ENCODE data around the gene DLAT. TPM values are rescaled to one million over a fixed set of nuclear protein-coding genes. Genes with fewer than 3 reads are reported as not detected.

DLAT gene
- total RNA-seq (2022) (99.3 and 100.0 TPM in 2 replicates), Bru-seq, nascent RNA (percentile 92 among the genes with signal in this experiment), BruChase-seq, experiment 1, labeled RNA remaining after a 2-hour chase (percentile 94 among the genes with signal in this experiment), BruChase-seq, experiment 2, labeled RNA remaining after a 6-hour chase (percentile 95 among the genes with signal in this experiment)
- long read RNA-seq, full-length matches to known transcripts, result 204 of 236 reads
- long read RNA-seq, partial matches to known transcripts, result 18 of 236 reads
- long read RNA-seq, other reads (novel, unspliced or antisense), result 14 of 236 reads

DNA sequence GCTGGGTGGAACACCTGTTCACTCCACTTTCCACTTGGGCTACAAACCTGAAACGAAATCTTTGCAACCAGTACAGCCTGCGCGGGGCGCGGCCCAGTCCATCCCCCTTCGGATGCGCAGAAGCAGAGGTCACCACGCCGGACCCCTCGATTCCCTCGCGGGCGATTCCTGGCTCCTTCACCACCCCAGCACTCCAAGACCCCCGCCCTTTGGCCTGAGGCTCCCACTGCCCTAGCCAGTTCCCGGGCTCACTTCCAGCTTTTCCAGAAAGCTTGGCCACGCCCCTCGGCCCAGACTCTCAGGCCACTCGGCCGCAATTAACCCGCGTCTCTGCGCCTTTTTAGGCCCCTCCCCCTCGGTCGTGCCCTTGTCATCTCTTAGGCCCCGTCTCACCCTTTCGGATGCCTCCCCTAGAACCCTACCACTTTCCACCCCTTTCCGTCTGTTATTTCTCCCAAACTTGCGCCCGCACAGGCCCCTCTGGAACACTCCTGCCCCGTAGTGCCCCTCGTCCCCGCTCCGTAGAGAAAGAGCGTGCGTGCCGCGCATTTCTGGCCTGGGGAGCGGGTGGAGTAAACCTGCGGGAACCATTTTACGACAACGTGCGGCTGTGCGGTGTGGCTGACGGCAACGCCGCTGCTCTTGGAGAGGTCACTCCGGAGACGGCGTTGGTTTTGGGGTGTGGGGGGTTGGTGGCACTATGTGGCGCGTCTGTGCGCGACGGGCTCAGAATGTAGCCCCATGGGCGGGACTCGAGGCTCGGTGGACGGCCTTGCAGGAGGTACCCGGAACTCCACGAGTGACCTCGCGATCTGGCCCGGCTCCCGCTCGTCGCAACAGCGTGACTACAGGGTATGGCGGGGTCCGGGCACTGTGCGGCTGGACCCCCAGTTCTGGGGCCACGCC, at the start of gene DLAT:
DLAT (plus strand) TSS at position 636 of the 906 bp plus-strand sequence; CDS start at position 701, 65 bp downstream.
- no TSS peak for BruUV-seq (replicated peaks)
- intact Hi-C loops (cut with micrococcal nuclease; ENCODE audit: unreplicated experiment), result loop anchor here (1.0 to 2.0 kb wide), 6 partner anchors 21 to 146 kb away; partner anchors contain the start of genes CFAP68, DIXDC1, FDXACB1 and NKAPD1
- peak within 1 kb of the TSS; percentile 79 for H3K4me3 ChIP-seq (ENCODE audit: low read depth, low read length)
- DNase-seq, result peak; percentile 97 to 99
- Mint-ChIP-seq H3K36me3 (ENCODE audit: insufficient read depth, unreplicated experiment) (peaks cover 49% of the 10 kb centered on the region), H3K27me3 (ENCODE audit: insufficient read depth, unreplicated experiment) (no peaks in the 10 kb centered on the region), H3K9me3 (ENCODE audit: unreplicated experiment) (no peaks in the 10 kb centered on the region), H3K27ac (ENCODE audit: unreplicated experiment) (peak within 1 kb of the TSS; percentile 98), H3K4me1 (ENCODE audit: low read depth, unreplicated experiment) (peaks cover 17% of the 10 kb centered on the region), H3K4me3 (ENCODE audit: unreplicated experiment) (peak within 1 kb of the TSS; percentile 94)
- H3K4me1 ChIP-seq, result no peaks in the 10 kb centered on the region; the same call in 1 of the 2 replicates
- POLR2A ChIA-PET, result interaction anchor here (0.6 to 1.9 kb wide), 4 partner anchors 12 to 98 kb away, joined by 3 to 13 read pairs (median 4); no protein-coding TSS in a partner anchor
- TF ChIP-seq, protein P1, sequence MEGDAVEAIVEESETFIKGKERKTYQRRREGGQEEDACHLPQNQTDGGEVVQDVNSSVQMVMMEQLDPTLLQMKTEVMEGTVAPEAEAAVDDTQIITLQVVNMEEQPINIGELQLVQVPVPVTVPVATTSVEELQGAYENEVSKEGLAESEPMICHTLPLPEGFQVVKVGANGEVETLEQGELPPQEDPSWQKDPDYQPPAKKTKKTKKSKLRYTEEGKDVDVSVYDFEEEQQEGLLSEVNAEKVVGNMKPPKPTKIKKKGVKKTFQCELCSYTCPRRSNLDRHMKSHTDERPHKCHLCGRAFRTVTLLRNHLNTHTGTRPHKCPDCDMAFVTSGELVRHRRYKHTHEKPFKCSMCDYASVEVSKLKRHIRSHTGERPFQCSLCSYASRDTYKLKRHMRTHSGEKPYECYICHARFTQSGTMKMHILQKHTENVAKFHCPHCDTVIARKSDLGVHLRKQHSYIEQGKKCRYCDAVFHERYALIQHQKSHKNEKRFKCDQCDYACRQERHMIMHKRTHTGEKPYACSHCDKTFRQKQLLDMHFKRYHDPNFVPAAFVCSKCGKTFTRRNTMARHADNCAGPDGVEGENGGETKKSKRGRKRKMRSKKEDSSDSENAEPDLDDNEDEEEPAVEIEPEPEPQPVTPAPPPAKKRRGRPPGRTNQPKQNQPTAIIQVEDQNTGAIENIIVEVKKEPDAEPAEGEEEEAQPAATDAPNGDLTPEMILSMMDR (IDR thresholded peaks at IDR 0.05; ENCODE audit: insufficient read depth in 1 of 2, low read depth in 1 of 2, low read length in 1 of 2, severe bottlenecking in 1 of 2, unreplicated experiment in 1 of 2), result no peak
- CTCF ChIA-PET, result interaction anchor here (0.7 to 1.8 kb wide), 6 partner anchors 8 to 147 kb away, joined by 3 to 7 read pairs (median 3); no protein-coding TSS in a partner anchor
- H3K36me3 ChIP-seq (ENCODE audit: control insufficient read depth, insufficient read depth, low read length), result peaks cover 9% of the 10 kb centered on the region; the same call in 1 of the 2 replicates
- H3K9me3 ChIP-seq, result no peaks in the 10 kb centered on the region
- H3K27me3 ChIP-seq (replicated peaks; ENCODE audit: control insufficient read depth, insufficient read depth, low read length), result no peaks in the 10 kb centered on the region

DNA sequence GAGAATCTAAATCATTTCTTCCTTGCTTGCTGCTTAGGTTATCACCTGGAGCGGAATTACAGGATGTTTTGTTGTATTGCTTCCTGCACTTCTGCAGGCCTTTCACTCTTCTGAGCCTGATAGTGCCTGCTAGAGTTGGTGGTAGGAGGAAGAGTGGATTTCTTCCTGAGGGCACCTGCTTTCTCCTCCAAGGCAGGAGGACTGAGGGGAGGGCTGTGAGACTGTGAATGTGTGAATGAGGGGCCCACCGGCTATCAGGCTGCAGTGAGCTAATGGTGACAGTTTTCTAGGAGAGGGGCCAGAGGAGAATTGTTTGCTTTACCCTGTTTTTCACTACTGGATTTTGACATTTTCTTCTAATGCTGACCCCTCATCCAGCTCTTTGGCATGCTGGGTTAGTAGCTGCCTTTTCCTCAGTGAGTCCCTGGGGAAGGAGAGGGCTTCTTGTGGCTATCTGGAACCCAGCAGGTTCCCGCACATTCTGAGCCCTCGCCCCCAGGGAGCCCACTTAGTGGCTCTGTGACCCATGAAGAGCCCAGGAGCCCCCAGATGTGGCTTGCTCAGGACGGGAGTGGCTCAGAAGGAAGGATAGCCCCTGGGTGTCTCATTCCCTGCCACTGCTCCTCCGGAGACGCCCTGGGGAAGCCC, 49.0 kb upstream of the DLAT start:
- intact Hi-C loops (cut with micrococcal nuclease; ENCODE audit: unreplicated experiment), result no loop called here
- BruUV-seq (replicated peaks), result no TSS peak
- CTCF ChIA-PET, result interaction anchor here (0.7 kb wide), 1 partner anchor 44 kb away, joined by 3 read pairs; no protein-coding TSS in a partner anchor
- H3K27me3 ChIP-seq (replicated peaks; ENCODE audit: control insufficient read depth, insufficient read depth, low read length), result no peaks in the 10 kb centered on the region; the same call in 1 of the 2 replicates
- Mint-ChIP-seq H3K27ac (ENCODE audit: unreplicated experiment) (no peak overlapping the region), H3K36me3 (ENCODE audit: insufficient read depth, unreplicated experiment) (no peaks in the 10 kb centered on the region), H3K27me3 (ENCODE audit: insufficient read depth, unreplicated experiment) (no peaks in the 10 kb centered on the region), H3K4me1 (ENCODE audit: low read depth, unreplicated experiment) (no peaks in the 10 kb centered on the region), H3K4me3 (ENCODE audit: unreplicated experiment) (peak overlapping the region; percentile 72), H3K9me3 (ENCODE audit: unreplicated experiment) (no peaks in the 10 kb centered on the region)
- no peaks in the 10 kb centered on the region for H3K36me3 ChIP-seq (ENCODE audit: control insufficient read depth, insufficient read depth, low read length)
- TF ChIP-seq, protein P1 (IDR thresholded peaks at IDR 0.05; ENCODE audit: insufficient read depth in 1 of 2, low read depth in 1 of 2, low read length in 1 of 2, severe bottlenecking in 1 of 2, unreplicated experiment in 1 of 2), result no peak
- H3K4me1 ChIP-seq, result no peaks in the 10 kb centered on the region
- no peaks in the 10 kb centered on the region for H3K9me3 ChIP-seq
- no peak for DNase-seq
- H3K4me3 ChIP-seq (ENCODE audit: low read depth, low read length), result no peak overlapping the region
- POLR2A ChIA-PET, result no interaction called here

Data from Caco-2 (cell line).